ENCODE measurements around the gene TMEM80. TPM values are rescaled to one million over a fixed set of nuclear protein-coding genes. Genes with fewer than 3 reads are reported as not detected.

TMEM80 gene
- polyA plus RNA-seq, 3 donors = 18.6 to 27.0 (median 19.8) TPM

GRCh38 chr11:694563-695287, 891 bp upstream of the TMEM80 start, which contains the start of gene DEAF1:
Gene DEAF1 (minus strand): TSS chr11:695222. CDS start chr11:695047, 175 bp downstream.
- 1 to 4% (median 3%) methylated on average over 57 to 103 of the region's 103 CpGs for WGBS, 3 donors

GRCh38 chr11:695288-695537, 403 bp upstream of the TMEM80 start:
- H3K27ac ChIP-seq (ENCODE audit: low read depth, low read length) = peak overlapping the region; percentile 87
- WGBS, 3 donors = 0% methylated on average over 19 to 25 of the region's 25 CpGs

More at GRCh38 chr11:694563-695287, 891 bp upstream of the TMEM80 start, which contains the start of gene DEAF1:
- H3K27ac ChIP-seq (ENCODE audit: low read depth, low read length) = peak within 1 kb of the TSS; percentile 87

GRCh38 chr11:696955-697491, 1.4 kb downstream of the TMEM80 start:
- WGBS, 3 donors = 51 to 66% (median 52%) methylated on average over 11 of the region's 11 CpGs

GRCh38 chr11:697811-698311, 2.2 kb downstream of the TMEM80 start:
- WGBS, 3 donors = 74 to 82% (median 81%) methylated on average over 11 of the region's 11 CpGs
- no peak overlapping the region for H3K27ac ChIP-seq (ENCODE audit: low read depth, low read length)

More at GRCh38 chr11:696955-697491, 1.4 kb downstream of the TMEM80 start:
- H3K27ac ChIP-seq (ENCODE audit: low read depth, low read length) = no peak overlapping the region

GRCh38 chr11:698493-699115, 3.0 kb downstream of the TMEM80 start:
- 79 to 86% (median 82%) methylated on average over 17 of the region's 17 CpGs for WGBS, 3 donors
- H3K27ac ChIP-seq (ENCODE audit: low read depth, low read length) = no peak overlapping the region

GRCh38 chr11:699116-699508, 3.5 kb downstream of the TMEM80 start:
- no peak overlapping the region for H3K27ac ChIP-seq (ENCODE audit: low read depth, low read length)
- WGBS, 3 donors = 89 to 94% (median 92%) methylated on average over 7 of the region's 7 CpGs

GRCh38 chr11:699753-700152, 4.1 kb downstream of the TMEM80 start:
- no peak overlapping the region for H3K27ac ChIP-seq (ENCODE audit: low read depth, low read length)
- WGBS, 3 donors = 78 to 97% (median 96%) methylated on average over 1 of the region's 1 CpG

- 89 to 92% (median 91%) methylated on average over 22 of the region's 22 CpGs for WGBS, 3 donors
Measured at GRCh38 chr11:701741-702461, 6.3 kb downstream of the TMEM80 start.

GRCh38 chr11:702462-703461, 7.1 kb downstream of the TMEM80 start:
- 60 to 69% (median 66%) methylated on average over 22 to 26 of the region's 26 CpGs for WGBS, 3 donors

More at GRCh38 chr11:701741-702461, 6.3 kb downstream of the TMEM80 start:
- H3K27ac ChIP-seq (ENCODE audit: low read depth, low read length) = no peak overlapping the region

GRCh38 chr11:703506-703905, 7.9 kb downstream of the TMEM80 start:
- WGBS, 3 donors = 87 to 90% (median 89%) methylated on average over 9 of the region's 9 CpGs
- H3K27ac ChIP-seq (ENCODE audit: low read depth, low read length) = no peak overlapping the region

More at GRCh38 chr11:702462-703461, 7.1 kb downstream of the TMEM80 start:
- no peak overlapping the region for H3K27ac ChIP-seq (ENCODE audit: low read depth, low read length)

- 83 to 94% (median 90%) methylated on average over 18 of the region's 18 CpGs for WGBS, 3 donors
- H3K27ac ChIP-seq (ENCODE audit: low read depth, low read length) = no peak overlapping the region
Measured at GRCh38 chr11:704228-704674, 8.6 kb downstream of the TMEM80 start.

GRCh38 chr11:704781-705645, 9.4 kb downstream of the TMEM80 start:
- 15 to 71% (median 57%) methylated on average over 25 to 27 of the region's 27 CpGs for WGBS, 3 donors
- H3K27ac ChIP-seq (ENCODE audit: low read depth, low read length) = no peak overlapping the region

GRCh38 chr11:705646-706438, 10.2 kb downstream of the TMEM80 start, which contains the start of gene EPS8L2:
Gene EPS8L2 (plus strand): TSS chr11:706231. CDS start chr11:709408, 3,177 bp downstream.
- WGBS, 3 donors = 6 to 9% (median 8%) methylated on average over 24 to 90 of the region's 90 CpGs
- no peak within 1 kb of the TSS for H3K27ac ChIP-seq (ENCODE audit: low read depth, low read length)

GRCh38 chr11:706439-706956, 10.9 kb downstream of the TMEM80 start:
- no peak overlapping the region for H3K27ac ChIP-seq (ENCODE audit: low read depth, low read length)

GRCh38 chr11:706957-707816, 11.6 kb downstream of the TMEM80 start:
- 23 to 56% (median 48%) methylated on average over 21 to 29 of the region's 30 CpGs for WGBS, 3 donors
- H3K27ac ChIP-seq (ENCODE audit: low read depth, low read length) = no peak overlapping the region

More at GRCh38 chr11:706439-706956, 10.9 kb downstream of the TMEM80 start:
- WGBS, 3 donors = 5 to 10% (median 7%) methylated on average over 20 to 22 of the region's 22 CpGs
